ENCODE measurements around the gene MMD. TPM values are rescaled to one million over a fixed set of nuclear protein-coding genes. Genes with fewer than 3 reads are reported as not detected.
A peak's percentile ranks its signal among the peaks of the same experiment; 100 is the strongest.

MMD gene
- total and polyA plus RNA-seq, 2 of the 13 experiments (the other 11 are each of a cell fraction or from before 2014, with no cell fraction given) = 121 to 225 TPM

DNA sequence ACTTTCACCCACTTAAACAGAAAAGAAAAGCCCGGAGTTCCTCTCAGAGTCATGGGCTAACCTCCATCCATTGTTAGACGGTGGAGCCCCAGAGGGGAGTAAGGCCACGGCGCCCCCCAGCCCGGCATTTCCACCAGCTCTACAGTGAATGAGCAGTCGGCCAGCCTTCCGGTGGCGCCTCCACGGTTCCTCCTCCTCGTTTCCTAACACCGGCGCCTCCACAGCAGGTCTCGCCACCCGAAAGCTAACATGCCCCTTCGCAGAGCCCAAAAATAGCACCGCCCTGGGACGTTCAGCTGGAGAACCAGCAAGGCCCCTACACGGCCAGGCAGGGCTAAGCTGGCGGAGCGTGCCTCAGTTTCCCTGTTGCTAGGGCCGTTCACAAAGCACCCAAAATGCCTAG lies 858 bp downstream of the MMD start (continued):
- TF ChIP-seq ZSCAN5A (CRISPR knock-in tag; IDR thresholded peaks at IDR 0.05; ENCODE audit: borderline replicate concordance) (0 out of 2 replicates have a peak, but pooled peaks have one; percentile 32), WIZ (CRISPR knock-in tag; IDR thresholded peaks at IDR 0.05) (peak; percentile 10; the same call in 1 of the 2 replicates), POLR2A (IDR thresholded peaks at IDR 0.05; ENCODE audit: insufficient read depth in 1 of 2, low read depth in 2 of 2, low read length in 2 of 2) (peak in 1 of 2 experiments; percentile 40; a peak in 3 of 4 replicates), ZNF329 (CRISPR knock-in tag; IDR thresholded peaks at IDR 0.05; ENCODE audit: low read depth) (0 out of 2 replicates have a peak, but pooled peaks have one; percentile 10), KLF15 (CRISPR knock-in tag; IDR thresholded peaks at IDR 0.05; ENCODE audit: borderline replicate concordance) (no peak), ARNT (IDR thresholded peaks at IDR 0.05) (no peak), E2F5 (CRISPR knock-in tag; conservative IDR thresholded peaks at IDR 0.05) (0 out of 2 replicates have a peak, but pooled peaks have one; percentile 19), HOXA5 (CRISPR knock-in tag; IDR thresholded peaks at IDR 0.05) (peak; percentile 51; the same call in 1 of the 2 replicates), ZNF446 (CRISPR knock-in tag; IDR thresholded peaks at IDR 0.05) (peak; percentile 56; the same call in 1 of the 2 replicates), ZBTB38 (CRISPR knock-in tag; IDR thresholded peaks at IDR 0.05) (peak; percentile 17; the same call in 1 of the 2 replicates), ZFP36L1 (CRISPR knock-in tag; IDR thresholded peaks at IDR 0.05) (0 out of 2 replicates have a peak, but pooled peaks have one; percentile 47), SMYD3 (CRISPR knock-in tag; IDR thresholded peaks at IDR 0.05) (peak; percentile 3; the same call in 1 of the 2 replicates), GABPB1 (CRISPR knock-in tag; IDR thresholded peaks at IDR 0.05) (peak; percentile 56; the same call in 1 of the 2 replicates), ARNT2 (CRISPR knock-in tag; IDR thresholded peaks at IDR 0.05; ENCODE audit: low read depth) (0 out of 2 replicates have a peak, but pooled peaks have one; percentile 18), TAF1 (CRISPR knock-in tag; IDR thresholded peaks at IDR 0.05) (peak; percentile 38), REPIN1 (CRISPR knock-in tag; IDR thresholded peaks at IDR 0.05; ENCODE audit: borderline replicate concordance, low read depth) (no peak), KMT2A (CRISPR knock-in tag; IDR thresholded peaks at IDR 0.05) (0 out of 2 replicates have a peak, but pooled peaks have one; percentile 35), ZNF451 (CRISPR knock-in tag; IDR thresholded peaks at IDR 0.05) (peak; percentile 18; the same call in 1 of the 2 replicates)
- TF ChIP-seq, protein P1, sequence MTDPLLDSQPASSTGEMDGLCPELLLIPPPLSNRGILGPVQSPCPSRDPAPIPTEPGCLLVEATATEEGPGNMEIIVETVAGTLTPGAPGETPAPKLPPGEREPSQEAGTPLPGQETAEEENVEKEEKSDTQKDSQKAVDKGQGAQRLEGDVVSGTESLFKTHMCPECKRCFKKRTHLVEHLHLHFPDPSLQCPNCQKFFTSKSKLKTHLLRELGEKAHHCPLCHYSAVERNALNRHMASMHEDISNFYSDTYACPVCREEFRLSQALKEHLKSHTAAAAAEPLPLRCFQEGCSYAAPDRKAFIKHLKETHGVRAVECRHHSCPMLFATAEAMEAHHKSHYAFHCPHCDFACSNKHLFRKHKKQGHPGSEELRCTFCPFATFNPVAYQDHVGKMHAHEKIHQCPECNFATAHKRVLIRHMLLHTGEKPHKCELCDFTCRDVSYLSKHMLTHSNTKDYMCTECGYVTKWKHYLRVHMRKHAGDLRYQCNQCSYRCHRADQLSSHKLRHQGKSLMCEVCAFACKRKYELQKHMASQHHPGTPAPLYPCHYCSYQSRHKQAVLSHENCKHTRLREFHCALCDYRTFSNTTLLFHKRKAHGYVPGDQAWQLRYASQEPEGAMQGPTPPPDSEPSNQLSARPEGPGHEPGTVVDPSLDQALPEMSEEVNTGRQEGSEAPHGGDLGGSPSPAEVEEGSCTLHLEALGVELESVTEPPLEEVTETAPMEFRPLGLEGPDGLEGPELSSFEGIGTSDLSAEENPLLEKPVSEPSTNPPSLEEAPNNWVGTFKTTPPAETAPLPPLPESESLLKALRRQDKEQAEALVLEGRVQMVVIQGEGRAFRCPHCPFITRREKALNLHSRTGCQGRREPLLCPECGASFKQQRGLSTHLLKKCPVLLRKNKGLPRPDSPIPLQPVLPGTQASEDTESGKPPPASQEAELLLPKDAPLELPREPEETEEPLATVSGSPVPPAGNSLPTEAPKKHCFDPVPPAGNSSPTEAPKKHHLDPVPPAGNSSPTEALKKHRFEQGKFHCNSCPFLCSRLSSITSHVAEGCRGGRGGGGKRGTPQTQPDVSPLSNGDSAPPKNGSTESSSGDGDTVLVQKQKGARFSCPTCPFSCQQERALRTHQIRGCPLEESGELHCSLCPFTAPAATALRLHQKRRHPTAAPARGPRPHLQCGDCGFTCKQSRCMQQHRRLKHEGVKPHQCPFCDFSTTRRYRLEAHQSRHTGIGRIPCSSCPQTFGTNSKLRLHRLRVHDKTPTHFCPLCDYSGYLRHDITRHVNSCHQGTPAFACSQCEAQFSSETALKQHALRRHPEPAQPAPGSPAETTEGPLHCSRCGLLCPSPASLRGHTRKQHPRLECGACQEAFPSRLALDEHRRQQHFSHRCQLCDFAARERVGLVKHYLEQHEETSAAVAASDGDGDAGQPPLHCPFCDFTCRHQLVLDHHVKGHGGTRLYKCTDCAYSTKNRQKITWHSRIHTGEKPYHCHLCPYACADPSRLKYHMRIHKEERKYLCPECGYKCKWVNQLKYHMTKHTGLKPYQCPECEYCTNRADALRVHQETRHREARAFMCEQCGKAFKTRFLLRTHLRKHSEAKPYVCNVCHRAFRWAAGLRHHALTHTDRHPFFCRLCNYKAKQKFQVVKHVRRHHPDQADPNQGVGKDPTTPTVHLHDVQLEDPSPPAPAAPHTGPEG (CRISPR knock-in tag; IDR thresholded peaks at IDR 0.05) = 0 out of 2 replicates have a peak, but pooled peaks have one; percentile 8
- TF ChIP-seq, protein P2, sequence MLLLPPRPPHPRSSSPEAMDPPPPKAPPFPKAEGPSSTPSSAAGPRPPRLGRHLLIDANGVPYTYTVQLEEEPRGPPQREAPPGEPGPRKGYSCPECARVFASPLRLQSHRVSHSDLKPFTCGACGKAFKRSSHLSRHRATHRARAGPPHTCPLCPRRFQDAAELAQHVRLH (CRISPR knock-in tag; IDR thresholded peaks at IDR 0.05; ENCODE audit: borderline replicate concordance, low read depth) = no peak
- TF ChIP-seq, protein P3, sequence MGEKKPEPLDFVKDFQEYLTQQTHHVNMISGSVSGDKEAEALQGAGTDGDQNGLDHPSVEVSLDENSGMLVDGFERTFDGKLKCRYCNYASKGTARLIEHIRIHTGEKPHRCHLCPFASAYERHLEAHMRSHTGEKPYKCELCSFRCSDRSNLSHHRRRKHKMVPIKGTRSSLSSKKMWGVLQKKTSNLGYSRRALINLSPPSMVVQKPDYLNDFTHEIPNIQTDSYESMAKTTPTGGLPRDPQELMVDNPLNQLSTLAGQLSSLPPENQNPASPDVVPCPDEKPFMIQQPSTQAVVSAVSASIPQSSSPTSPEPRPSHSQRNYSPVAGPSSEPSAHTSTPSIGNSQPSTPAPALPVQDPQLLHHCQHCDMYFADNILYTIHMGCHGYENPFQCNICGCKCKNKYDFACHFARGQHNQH (CRISPR knock-in tag; IDR thresholded peaks at IDR 0.05) = no peak
